Measurements from ENCODE around the gene SIGLEC11. TPM values are rescaled to one million over a fixed set of nuclear protein-coding genes. Genes with fewer than 3 reads are reported as not detected.
A peak's percentile ranks its signal among the peaks of the same experiment; 100 is the strongest.

The SIGLEC11 gene
- polyA plus RNA-seq, 1 donor from 2014 or later, result not detected

GRCh38 chr19:49984491-49984890, 23.5 kb upstream of the SIGLEC11 start:
- Histone ChIP-seq H3K27ac (ENCODE audit: low read length) (no peak overlapping the region), H2AFZ (ENCODE audit: low read depth, low read length) (no peak overlapping the region), H3K4me3 (ENCODE audit: low read length) (no peak overlapping the region), H3K9me2 (ENCODE audit: insufficient read depth, low read length) (no peaks in the 10 kb centered on the region), H4K20me1 (ENCODE audit: insufficient read depth) (no peaks in the 10 kb centered on the region), H3K4me2 (ENCODE audit: low read length) (no peak overlapping the region), H3K9me3 (ENCODE audit: low read length) (no peaks in the 10 kb centered on the region), H3K27me3 (ENCODE audit: insufficient read depth, low read depth, low read length) (no peaks in the 10 kb centered on the region), H3K79me2 (replicated peaks; ENCODE audit: insufficient read depth, low read length) (no peaks in the 10 kb centered on the region), H3K36me3 (ENCODE audit: insufficient read depth, low read length) (no peaks in the 10 kb centered on the region), H3F3A (ENCODE audit: insufficient read depth, low read length, poor library complexity, severe bottlenecking) (no peaks in the 10 kb centered on the region), H3K9ac (ENCODE audit: low read length) (no peak overlapping the region)
- no peak for TF ChIP-seq MXI1 (conservative IDR thresholded peaks at IDR 0.05; ENCODE audit: poor library complexity, severe bottlenecking)
- TF ChIP-seq EZH2 (IDR thresholded peaks at IDR 0.05; ENCODE audit: borderline replicate concordance, insufficient read depth, low read length, poor library complexity, severe bottlenecking), result no peak
- TF ChIP-seq CTCF (IDR thresholded peaks at IDR 0.05; ENCODE audit: poor library complexity, severe bottlenecking), result no peak
- no peak for TF ChIP-seq POLR2AphosphoS5 (IDR thresholded peaks at IDR 0.05)
- no peak for TF ChIP-seq EP300 (conservative IDR thresholded peaks at IDR 0.05; ENCODE audit: poor library complexity, severe bottlenecking)
- TF ChIP-seq SMC3 (conservative IDR thresholded peaks at IDR 0.05; ENCODE audit: poor library complexity), result no peak
- TF ChIP-seq REST (IDR thresholded peaks at IDR 0.05; ENCODE audit: borderline replicate concordance), result no peak
- no peak for TF ChIP-seq RAD21 (conservative IDR thresholded peaks at IDR 0.05)
- no peak for TF ChIP-seq TAF1 (IDR thresholded peaks at IDR 0.05; ENCODE audit: low read depth)

GRCh38 chr19:49983645-49984229, 22.8 kb upstream of the SIGLEC11 start:
- peak; percentile 75 for TF ChIP-seq RAD21 (conservative IDR thresholded peaks at IDR 0.05)
- no peak for TF ChIP-seq POLR2AphosphoS5 (IDR thresholded peaks at IDR 0.05)
- peak; percentile 75 for TF ChIP-seq CTCF (IDR thresholded peaks at IDR 0.05; ENCODE audit: poor library complexity, severe bottlenecking)
- TF ChIP-seq EZH2 (IDR thresholded peaks at IDR 0.05; ENCODE audit: borderline replicate concordance, insufficient read depth, low read length, poor library complexity, severe bottlenecking), result no peak
- TF ChIP-seq SMC3 (conservative IDR thresholded peaks at IDR 0.05; ENCODE audit: poor library complexity), result peak; percentile 75
- TF ChIP-seq EP300 (conservative IDR thresholded peaks at IDR 0.05; ENCODE audit: poor library complexity, severe bottlenecking), result no peak
- H3K79me2 ChIP-seq (replicated peaks; ENCODE audit: insufficient read depth, low read length), result no peaks in the 10 kb centered on the region
- H3K4me2 ChIP-seq (ENCODE audit: low read length), result no peak overlapping the region
- H2AFZ ChIP-seq (ENCODE audit: low read depth, low read length), result no peak overlapping the region
- H4K20me1 ChIP-seq (ENCODE audit: insufficient read depth), result no peaks in the 10 kb centered on the region
- no peak overlapping the region for H3K4me3 ChIP-seq (ENCODE audit: low read length)
- no peaks in the 10 kb centered on the region for H3F3A ChIP-seq (ENCODE audit: insufficient read depth, low read length, poor library complexity, severe bottlenecking)
- H3K27me3 ChIP-seq (ENCODE audit: insufficient read depth, low read depth, low read length), result no peaks in the 10 kb centered on the region
- no peaks in the 10 kb centered on the region for H3K9me2 ChIP-seq (ENCODE audit: insufficient read depth, low read length)
- no peaks in the 10 kb centered on the region for H3K36me3 ChIP-seq (ENCODE audit: insufficient read depth, low read length)
- no peaks in the 10 kb centered on the region for H3K9me3 ChIP-seq (ENCODE audit: low read length)
- H3K27ac ChIP-seq (ENCODE audit: low read length), result no peak overlapping the region
- H3K9ac ChIP-seq (ENCODE audit: low read length), result no peak overlapping the region

Data from neural cell (in vitro differentiated cells).